KG1 (cell line): ENCODE measurements around the gene EXOSC1.
A peak's percentile ranks its signal among the peaks of the same experiment; 100 is the strongest.
"Not testable (repeated sequence)": the region's sequence is repeated elsewhere in the genome, so short reads cannot be mapped to it uniquely, and the experiment has no call there.

ENCODE experiments used
- DNase-seq: peaks from one replicate; lab custom pipeline; 2025; lab: John Stamatoyannopoulos, UW

Gene EXOSC1

DNA sequence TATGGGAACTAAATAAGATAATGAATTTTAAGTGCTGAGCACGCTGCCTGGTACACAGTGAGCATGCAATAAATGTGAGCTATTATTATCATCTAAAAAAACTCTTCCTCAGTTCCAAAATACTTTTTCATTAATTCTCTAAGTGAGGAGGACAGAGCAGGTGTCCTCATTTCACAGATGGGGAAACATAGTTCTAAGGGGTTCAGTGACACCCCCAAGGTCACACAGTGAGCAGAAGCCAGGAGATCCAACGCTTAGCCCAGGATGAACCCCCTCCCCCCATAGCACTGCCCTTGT, 37.9 kb downstream of the EXOSC1 start:
- no peak for DNase-seq

- DNase-seq = peak; percentile 76
Measured at GRCh38 chr10:97407211-97407951, 38.4 kb downstream of the EXOSC1 start.

GRCh38 chr10:97406483-97406882, 39.3 kb downstream of the EXOSC1 start:
- not testable (repeated sequence) for DNase-seq

DNA sequence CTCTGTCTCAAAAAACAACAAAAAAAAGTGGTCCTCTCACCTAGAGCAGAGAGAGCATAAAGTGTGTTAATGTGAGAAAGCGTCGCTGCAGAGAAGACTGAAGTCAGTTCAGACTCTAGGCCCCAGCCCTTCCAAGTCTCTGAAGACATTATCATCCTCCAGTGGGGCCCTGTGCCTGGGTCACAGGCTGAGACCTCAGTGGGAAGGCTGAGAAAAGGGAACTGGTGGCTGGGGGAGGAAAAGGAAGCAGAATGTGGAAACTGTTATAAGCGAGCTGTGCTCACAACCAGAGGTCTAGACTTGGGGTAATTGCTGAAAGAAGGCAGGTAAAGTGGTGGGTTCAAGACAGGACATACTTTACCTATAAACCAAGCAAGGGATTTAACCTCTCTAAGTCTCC, 39.7 kb downstream of the EXOSC1 start:
- peak; percentile 89 for DNase-seq

DNA sequence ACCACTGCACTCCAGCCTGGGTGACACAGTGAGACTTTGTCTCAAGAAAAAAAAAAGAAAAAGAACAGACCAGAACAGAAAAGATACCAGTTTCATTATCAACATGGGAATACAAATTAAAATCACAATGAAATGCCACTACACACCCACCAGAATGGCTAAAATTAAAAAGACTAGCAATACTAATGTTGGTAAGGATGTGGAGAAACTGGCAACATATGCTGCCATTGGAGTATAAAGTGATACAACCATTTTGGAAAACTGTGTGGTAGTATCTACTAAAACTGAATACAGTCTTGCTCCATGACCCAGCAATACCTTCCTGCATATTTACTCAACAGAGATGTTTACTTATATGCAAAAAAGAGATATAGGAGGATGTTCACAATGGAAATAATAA, 41.8 kb downstream of the EXOSC1 start:
- DNase-seq = no peak

DNA sequence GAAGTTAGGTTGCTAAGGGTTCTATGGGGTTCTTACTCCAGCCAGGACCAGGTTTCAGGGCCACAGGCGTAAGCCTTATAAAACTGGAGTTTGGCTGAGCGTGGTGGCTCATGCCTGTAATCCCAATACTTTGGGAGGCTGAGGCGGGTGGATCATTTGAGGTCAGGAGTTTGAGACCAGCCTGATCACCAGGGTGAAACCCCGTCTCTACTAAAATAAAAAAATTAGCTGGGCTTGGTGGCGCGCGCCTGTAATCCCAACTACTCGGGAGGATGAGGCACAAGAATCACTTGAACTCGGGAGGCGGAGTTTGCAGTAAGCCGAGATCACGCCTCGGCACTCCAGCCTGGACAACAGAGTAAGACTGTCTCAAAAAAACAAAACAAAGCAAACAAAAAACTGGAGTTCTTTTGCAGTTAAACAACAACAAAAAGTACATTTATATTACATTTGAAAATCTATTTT, 44.3 kb downstream of the EXOSC1 start:
- DNase-seq = no peak

GRCh38 chr10:97400665-97401454, 44.9 kb downstream of the EXOSC1 start, which contains the start of gene RRP12:
TSS of gene RRP12 (minus strand) at chr10:97401340. CDS start at chr10:97401231, 109 bp downstream.
- DNase-seq = peak; percentile 93

- DNase-seq = peak; percentile 48
Measured at GRCh38 chr10:97399843-97400545, 45.8 kb downstream of the EXOSC1 start.

- no peak for DNase-seq
Measured at GRCh38 chr10:97396056-97396455, 49.8 kb downstream of the EXOSC1 start.

- no peak for DNase-seq
Measured at GRCh38 chr10:97393034-97393573, 52.7 kb downstream of the EXOSC1 start.

GRCh38 chr10:97390091-97390490, 55.7 kb downstream of the EXOSC1 start:
- DNase-seq = no peak

DNA sequence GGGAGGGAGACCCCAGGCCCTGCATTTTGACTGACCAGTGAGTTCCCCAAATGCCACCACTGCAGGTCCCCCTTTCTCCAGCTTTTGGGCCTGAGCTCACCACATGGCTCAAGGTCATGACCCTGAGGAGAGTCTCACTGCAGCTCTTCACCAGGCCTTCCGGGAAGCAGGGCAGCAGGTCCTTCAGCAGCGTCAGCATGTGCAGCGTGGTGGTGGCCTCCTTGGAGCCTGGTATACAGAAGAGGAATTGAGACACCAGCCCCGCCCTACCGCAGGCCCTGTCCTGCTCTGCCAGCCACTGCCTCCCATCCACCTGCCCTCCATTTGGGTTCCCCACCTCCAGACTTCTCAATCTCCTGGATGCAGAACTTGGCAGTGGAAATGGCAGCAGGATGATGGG, 57.7 kb downstream of the EXOSC1 start:
- no peak for DNase-seq
